Cardiac fibroblast (primary cell): ENCODE measurements around the gene PHF21A.

Experiments used
- DNase-seq, 2 donors: peaks; one replicate each; pipeline versions ENCODE4 v3.0.0 to v3.0.0-alpha.2; 2010; ENCODE audit warnings: low read depth in 2 of 2
- H3K4me3 ChIP-seq, 2 donors: replicated peaks in 1 of 2; 1 replicate in 1 of 2; 2 replicates in 1 of 2; pipeline ENCODE4 v1.5.1; 2011; ENCODE audit warnings: low read depth in 2 of 2, low read length in 2 of 2, mild to moderate bottlenecking in 2 of 2, moderate library complexity in 1 of 2
- CTCF ChIP-seq: IDR thresholded peaks from one replicate; pipeline ENCODE4 v1.5.1; 2011; ENCODE audit warnings: low read depth, mild to moderate bottlenecking, low read length, inconsistent platforms

PHF21A gene

DNA sequence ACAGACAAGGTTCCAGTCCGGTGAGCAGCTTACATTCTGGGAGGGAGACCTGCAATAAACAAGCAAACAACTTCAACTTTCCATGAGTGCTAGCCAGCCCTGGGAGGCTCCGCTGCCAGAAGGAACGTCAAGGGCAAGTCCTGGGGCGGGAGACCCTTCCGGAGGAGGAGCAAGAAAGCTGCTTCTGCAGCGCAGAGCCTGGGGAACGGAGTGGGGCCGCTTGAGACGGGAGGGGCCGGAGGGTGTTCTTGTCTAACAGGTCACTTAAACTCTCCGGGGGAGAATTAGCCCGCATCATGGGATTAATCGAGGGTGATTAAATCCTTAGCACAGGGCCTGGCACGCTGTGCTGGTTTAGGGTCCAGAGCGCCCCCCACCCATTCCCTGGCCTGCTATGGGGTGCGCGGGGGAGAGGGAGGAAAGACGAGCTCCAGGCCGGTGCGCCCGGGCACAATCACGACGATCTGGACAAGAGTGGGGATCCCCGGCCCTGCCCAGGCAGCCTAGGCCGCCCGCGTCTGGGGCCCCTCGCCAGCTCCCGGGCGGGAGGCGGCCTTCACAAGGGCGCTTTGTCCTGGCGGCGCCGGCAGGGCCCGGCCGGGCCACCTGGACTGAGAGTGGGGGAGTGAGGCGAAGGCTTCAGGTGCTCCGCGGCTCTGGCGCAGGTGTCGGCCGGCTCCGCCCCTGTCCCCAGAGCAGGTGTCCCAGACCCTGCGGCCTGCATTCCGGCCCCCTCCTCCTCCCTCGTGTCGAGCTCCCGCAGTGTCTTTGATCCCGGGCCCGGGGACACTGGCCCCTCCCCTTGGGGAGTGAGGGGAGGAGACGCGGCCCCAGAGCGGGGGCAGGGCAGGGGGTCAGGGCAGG, 199.5 kb downstream of the PHF21A start:
- H3K4me3 ChIP-seq = no peak overlapping the region
- TF ChIP-seq CTCF = no peak
- DNase-seq = no peak

- no peak overlapping the region for H3K4me3 ChIP-seq
- no peak for DNase-seq
- no peak for TF ChIP-seq CTCF
Measured at GRCh38 chr11:45920531-45921477, 200.4 kb downstream of the PHF21A start.

GRCh38 chr11:45919806-45920530, 201.3 kb downstream of the PHF21A start:
- no peak for DNase-seq

DNA sequence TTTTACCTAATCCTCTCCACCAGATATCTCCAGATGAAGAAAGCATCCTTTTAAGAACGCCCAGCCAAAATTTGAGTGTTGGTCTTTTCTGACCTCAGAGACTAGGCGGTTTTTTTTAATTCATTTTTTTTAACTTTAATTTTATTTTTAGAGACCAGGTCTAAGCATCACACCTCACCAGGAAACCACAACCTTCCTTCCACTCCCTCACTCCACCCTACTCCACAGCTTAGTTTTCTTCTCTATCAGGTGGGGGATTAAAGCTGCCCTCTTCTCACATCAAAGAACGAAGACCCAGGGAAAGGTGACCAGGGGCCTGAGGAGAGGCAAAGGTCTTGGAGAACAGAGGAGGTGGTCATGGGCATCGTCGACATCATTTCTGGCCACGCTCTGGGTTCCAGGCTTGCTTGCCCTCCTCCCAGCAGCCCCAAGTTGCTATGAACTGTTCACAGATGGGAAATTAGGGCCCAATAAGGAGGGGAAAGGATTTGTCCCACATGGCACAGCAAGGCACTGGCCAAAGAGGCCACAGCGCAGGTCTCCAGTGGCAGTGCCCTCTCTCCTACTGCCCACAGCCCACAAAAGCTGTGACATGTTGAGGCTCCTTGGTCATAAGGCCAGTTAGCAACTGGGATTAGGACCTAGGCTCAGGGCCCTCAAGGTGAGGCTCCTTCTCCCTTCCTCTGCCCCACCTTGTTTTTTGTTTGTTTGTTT, 202.1 kb downstream of the PHF21A start:
- no peak for DNase-seq
- TF ChIP-seq CTCF = no peak
- peak overlapping the region in 1 of 2 donors; percentile 63 for H3K4me3 ChIP-seq

More at GRCh38 chr11:45919806-45920530, 201.3 kb downstream of the PHF21A start:
- TF ChIP-seq CTCF = no peak
- no peak overlapping the region for H3K4me3 ChIP-seq

DNA sequence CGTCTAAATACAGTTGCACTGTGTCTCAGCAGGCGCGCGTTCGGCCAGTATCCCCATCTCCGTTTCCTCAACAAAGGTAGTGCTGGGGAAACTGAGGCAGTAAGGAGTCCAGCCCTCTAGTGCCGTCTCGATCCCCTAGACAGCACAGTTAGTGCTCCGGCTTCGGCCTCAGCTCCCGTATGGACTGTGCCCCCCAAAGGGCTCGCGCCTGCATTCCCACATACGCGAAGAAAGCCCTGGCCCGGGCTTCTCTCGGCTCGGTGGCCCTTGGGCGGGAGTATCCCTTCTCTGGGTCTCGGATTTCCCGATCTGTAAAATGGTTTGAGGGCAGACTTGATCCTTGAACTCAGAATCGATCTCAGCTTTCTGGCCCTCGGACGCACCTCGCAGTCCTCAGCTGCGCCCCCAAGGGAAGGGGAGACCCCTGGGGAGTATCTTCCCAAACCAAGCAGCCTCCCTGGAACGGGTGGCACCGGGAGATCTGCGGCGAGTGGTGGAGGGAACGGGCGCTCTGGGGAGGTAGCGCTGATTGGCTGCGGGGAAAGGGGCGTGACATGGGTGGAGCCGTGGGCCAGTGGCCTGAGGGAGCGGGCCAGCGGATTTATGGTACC, 202.8 kb downstream of the PHF21A start:
- peak overlapping the region; percentile 63 to 94 for H3K4me3 ChIP-seq
- peak; percentile 70 to 77 for DNase-seq
- TF ChIP-seq CTCF = no peak
